ENCODE data around the gene EPN2. TPM values are rescaled to one million over a fixed set of nuclear protein-coding genes. Genes with fewer than 3 reads are reported as not detected.

Gene EPN2
- total and polyA plus RNA-seq, 2 experiments from 2014 or later = 34.0 to 149 TPM

- H3K27me3 ChIP-seq (ENCODE audit: insufficient read depth) = no peaks in the 10 kb centered on the region
- no peaks in the 10 kb centered on the region for H3K9me3 Mint-ChIP-seq
- no peaks in the 10 kb centered on the region for H3K36me3 ChIP-seq (ENCODE audit: insufficient read depth)
- H2AFZ ChIP-seq = no peak overlapping the region
- peaks cover 34% of the 10 kb centered on the region for H3K4me1 Mint-ChIP-seq
- peaks cover 7% of the 10 kb centered on the region; the same call in 2 of the 3 replicates for H3K36me3 Mint-ChIP-seq (ENCODE audit: low read depth)
- TF ChIP-seq, protein P1, sequence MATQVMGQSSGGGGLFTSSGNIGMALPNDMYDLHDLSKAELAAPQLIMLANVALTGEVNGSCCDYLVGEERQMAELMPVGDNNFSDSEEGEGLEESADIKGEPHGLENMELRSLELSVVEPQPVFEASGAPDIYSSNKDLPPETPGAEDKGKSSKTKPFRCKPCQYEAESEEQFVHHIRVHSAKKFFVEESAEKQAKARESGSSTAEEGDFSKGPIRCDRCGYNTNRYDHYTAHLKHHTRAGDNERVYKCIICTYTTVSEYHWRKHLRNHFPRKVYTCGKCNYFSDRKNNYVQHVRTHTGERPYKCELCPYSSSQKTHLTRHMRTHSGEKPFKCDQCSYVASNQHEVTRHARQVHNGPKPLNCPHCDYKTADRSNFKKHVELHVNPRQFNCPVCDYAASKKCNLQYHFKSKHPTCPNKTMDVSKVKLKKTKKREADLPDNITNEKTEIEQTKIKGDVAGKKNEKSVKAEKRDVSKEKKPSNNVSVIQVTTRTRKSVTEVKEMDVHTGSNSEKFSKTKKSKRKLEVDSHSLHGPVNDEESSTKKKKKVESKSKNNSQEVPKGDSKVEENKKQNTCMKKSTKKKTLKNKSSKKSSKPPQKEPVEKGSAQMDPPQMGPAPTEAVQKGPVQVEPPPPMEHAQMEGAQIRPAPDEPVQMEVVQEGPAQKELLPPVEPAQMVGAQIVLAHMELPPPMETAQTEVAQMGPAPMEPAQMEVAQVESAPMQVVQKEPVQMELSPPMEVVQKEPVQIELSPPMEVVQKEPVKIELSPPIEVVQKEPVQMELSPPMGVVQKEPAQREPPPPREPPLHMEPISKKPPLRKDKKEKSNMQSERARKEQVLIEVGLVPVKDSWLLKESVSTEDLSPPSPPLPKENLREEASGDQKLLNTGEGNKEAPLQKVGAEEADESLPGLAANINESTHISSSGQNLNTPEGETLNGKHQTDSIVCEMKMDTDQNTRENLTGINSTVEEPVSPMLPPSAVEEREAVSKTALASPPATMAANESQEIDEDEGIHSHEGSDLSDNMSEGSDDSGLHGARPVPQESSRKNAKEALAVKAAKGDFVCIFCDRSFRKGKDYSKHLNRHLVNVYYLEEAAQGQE (IDR thresholded peaks at IDR 0.05; ENCODE audit: unreplicated experiment) = no peak
- no peak for DNase-seq (ENCODE audit: low spot score)
- H3F3A ChIP-seq (replicated peaks; ENCODE audit: low read depth) = no peaks in the 10 kb centered on the region; the same call in 1 of the 2 replicates
- no peak for ATAC-seq
- H3K27ac ChIP-seq (ENCODE audit: low read depth) = peak overlapping the region; percentile 13; the same call in 1 of the 2 replicates
- H3K27me3 Mint-ChIP-seq (ENCODE audit: insufficient read depth, low read depth, poor library complexity) = peaks cover 9% of the 10 kb centered on the region
- no peak overlapping the region for H3K4me3 Mint-ChIP-seq
- no peaks in the 10 kb centered on the region for H3K9me2 ChIP-seq (ENCODE audit: insufficient read depth)
- peaks cover 25% of the 10 kb centered on the region for H3K4me1 ChIP-seq (ENCODE audit: insufficient read depth)
- peaks cover 69% of the 10 kb centered on the region for H4K20me1 ChIP-seq (replicated peaks; ENCODE audit: insufficient read depth)
- H3K27ac Mint-ChIP-seq = no peak overlapping the region
- no peak overlapping the region for H3K4me3 ChIP-seq
- H3K79me2 ChIP-seq (replicated peaks; ENCODE audit: insufficient read depth) = peaks cover 100% of the 10 kb centered on the region
- H3K4me2 ChIP-seq = no peak overlapping the region
Measured at GRCh38 chr17:19242926-19243325, 5.8 kb downstream of the EPN2 start.

GRCh38 chr17:19243838-19244237, 6.7 kb downstream of the EPN2 start:
- H3K4me3 Mint-ChIP-seq = no peak overlapping the region
- Histone ChIP-seq H3K36me3 (ENCODE audit: insufficient read depth) (no peaks in the 10 kb centered on the region), H3F3A (replicated peaks; ENCODE audit: low read depth) (no peaks in the 10 kb centered on the region; the same call in 1 of the 2 replicates), H2AFZ (no peak overlapping the region), H3K27me3 (ENCODE audit: insufficient read depth) (no peaks in the 10 kb centered on the region), H3K4me2 (no peak overlapping the region), H3K4me1 (ENCODE audit: insufficient read depth) (peaks cover 19% of the 10 kb centered on the region), H3K9me2 (ENCODE audit: insufficient read depth) (no peaks in the 10 kb centered on the region), H3K27ac (ENCODE audit: low read depth) (no peak overlapping the region), H4K20me1 (replicated peaks; ENCODE audit: insufficient read depth) (peaks cover 72% of the 10 kb centered on the region), H3K79me2 (replicated peaks; ENCODE audit: insufficient read depth) (peaks cover 100% of the 10 kb centered on the region), H3K4me3 (no peak overlapping the region)
- H3K9me3 Mint-ChIP-seq = no peaks in the 10 kb centered on the region
- ATAC-seq (no peak), DNase-seq (ENCODE audit: low spot score) (no peak)
- peaks cover 37% of the 10 kb centered on the region for H3K4me1 Mint-ChIP-seq
- no peak for TF ChIP-seq JUNB (IDR thresholded peaks at IDR 0.05; ENCODE audit: unreplicated experiment)
- TF ChIP-seq EZH2phosphoT487 (IDR thresholded peaks at IDR 0.05; ENCODE audit: unreplicated experiment) = no peak
- TF ChIP-seq STAT1 (IDR thresholded peaks at IDR 0.05; ENCODE audit: unreplicated experiment) = no peak
- no peak for TF ChIP-seq CREB1 (CRISPR knock-in tag; IDR thresholded peaks at IDR 0.05; ENCODE audit: low read depth)
- TF ChIP-seq, protein P1 (IDR thresholded peaks at IDR 0.05; ENCODE audit: unreplicated experiment) = no peak
- peaks cover 7% of the 10 kb centered on the region; the same call in 2 of the 3 replicates for H3K36me3 Mint-ChIP-seq (ENCODE audit: low read depth)
- no peak overlapping the region for H3K27ac Mint-ChIP-seq
- peaks cover 6% of the 10 kb centered on the region for H3K27me3 Mint-ChIP-seq (ENCODE audit: insufficient read depth, low read depth, poor library complexity)
